Left lobe of liver (tissue), 2 donors: ENCODE results near the gene MCM8. TPM values are rescaled to one million over a fixed set of nuclear protein-coding genes. Genes with fewer than 3 reads are reported as not detected.

Experiments used
- ATAC-seq: fragments of 200-7000 bp; cut with Tn5 transposase; one replicate; pipeline ENCODE4 v1.9.1; 2020; ENCODE audit warnings: mild to moderate bottlenecking, moderate library complexity
- DNase-seq: peaks from one replicate; pipeline ENCODE4 v3.0.0-alpha.2; 2020; ENCODE audit warnings: low spot score
- total RNA-seq: library from RNA; stranded (reverse); gene quantifications from one replicate; pipeline ENCODE4 v1.2.1, GENCODE V29; 2021
- donor health status: DM: no; HTN: no; CAD: no; lungs with moderate emphysema.
- donor health status: DM: no; HTN: yes; CAD: no.

The MCM8 gene
- total RNA-seq, 1 donor from 2014 or later: 1.4 TPM

DNA sequence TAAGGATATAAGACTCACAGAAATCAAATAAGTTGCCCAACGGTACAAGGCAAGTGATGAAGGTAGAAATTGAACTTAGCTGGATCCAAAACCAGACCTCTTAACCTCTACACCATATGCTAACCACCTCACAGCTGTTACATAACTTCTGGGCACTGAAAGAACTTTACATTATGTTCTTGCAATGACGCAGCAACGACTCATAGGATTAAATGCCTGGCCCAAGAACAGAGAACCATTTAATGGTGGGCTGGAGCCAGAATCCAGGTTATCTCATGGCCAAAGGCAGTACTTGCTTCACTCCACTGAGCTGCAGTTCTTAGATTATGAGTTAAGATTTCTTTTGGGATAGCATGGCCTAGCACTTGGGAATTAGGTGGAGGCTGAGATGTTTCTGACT, 4.5 kb upstream of the MCM8 start:
- no peak for DNase-seq

DNA sequence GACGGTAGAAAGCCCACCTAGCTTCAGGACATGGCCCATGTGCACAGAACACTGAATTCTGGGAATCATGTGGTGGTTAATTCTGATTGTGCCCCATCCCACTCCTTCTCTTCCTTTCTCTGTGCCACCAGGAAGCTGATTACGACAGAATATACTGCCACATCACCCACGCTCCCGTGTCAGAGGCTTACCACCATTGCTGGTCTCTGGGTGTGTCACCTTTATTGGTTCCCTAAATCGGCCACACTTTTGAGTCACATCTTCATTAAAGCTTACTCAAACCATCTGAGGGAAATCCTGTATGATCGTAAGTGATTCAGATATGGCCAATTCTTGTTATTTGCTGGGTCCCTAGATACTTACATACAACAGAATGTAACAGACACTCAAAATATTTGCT, 3.2 kb upstream of the MCM8 start:
- no peak for ATAC-seq
- DNase-seq: no peak

More for the DNA sequence above, 4.5 kb upstream of the MCM8 start:
- no peak for ATAC-seq

DNA sequence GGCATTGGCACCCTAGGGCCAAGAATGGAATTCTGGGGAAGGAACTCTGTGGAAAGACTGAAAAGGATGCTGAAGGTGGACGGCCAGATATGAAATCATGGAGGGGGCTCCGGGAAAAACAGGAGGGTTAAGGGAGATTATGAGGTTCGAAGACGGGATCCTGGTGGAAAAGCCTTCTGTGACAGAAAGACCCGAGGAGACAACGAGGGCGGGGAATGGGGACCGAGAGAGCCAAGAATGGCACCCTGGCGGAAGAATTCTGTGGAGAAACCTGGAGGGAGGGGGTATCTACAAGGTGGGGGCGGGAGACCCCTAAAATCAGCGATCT, 545 bp upstream of the MCM8 start:
- ATAC-seq (no peak), DNase-seq (no peak)

DNA sequence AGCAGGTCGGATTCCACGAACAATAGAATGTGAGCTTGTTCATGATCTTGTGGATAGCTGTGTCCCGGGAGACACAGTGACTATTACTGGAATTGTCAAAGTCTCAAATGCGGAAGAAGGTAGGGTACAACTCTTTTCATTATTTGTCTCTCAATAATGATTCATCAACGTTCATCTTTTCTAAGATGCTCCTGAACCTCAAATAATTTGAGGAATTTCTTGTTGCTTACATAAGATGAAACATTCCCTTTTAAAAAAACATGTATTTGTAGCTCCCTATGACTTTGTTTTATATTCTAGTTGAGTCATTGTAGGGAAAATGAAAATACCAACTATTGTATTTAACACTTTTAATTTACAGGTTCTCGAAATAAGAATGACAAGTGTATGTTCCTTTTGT, 17.0 kb downstream of the MCM8 start:
- ATAC-seq (no peak), DNase-seq (no peak)

DNA sequence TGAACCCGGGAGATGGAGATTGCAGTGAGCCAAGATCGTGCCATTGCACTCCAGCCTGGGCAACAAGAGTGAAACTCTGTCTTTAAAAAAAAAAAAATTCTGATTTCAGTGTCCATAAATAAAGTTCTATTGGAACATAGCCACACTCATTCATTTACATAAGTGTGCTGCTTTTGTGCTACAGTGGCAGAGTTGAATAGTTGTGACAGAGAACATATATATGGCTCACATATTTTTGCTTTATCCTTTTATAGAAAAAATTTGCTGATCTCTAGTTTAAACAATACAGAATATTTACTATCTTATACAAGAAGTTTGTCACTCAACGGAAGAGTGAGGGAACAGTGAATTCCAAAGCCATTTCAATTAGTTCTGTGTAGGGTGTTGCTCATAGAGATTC, 18.0 kb downstream of the MCM8 start:
- DNase-seq (no peak), ATAC-seq (no peak)

DNA sequence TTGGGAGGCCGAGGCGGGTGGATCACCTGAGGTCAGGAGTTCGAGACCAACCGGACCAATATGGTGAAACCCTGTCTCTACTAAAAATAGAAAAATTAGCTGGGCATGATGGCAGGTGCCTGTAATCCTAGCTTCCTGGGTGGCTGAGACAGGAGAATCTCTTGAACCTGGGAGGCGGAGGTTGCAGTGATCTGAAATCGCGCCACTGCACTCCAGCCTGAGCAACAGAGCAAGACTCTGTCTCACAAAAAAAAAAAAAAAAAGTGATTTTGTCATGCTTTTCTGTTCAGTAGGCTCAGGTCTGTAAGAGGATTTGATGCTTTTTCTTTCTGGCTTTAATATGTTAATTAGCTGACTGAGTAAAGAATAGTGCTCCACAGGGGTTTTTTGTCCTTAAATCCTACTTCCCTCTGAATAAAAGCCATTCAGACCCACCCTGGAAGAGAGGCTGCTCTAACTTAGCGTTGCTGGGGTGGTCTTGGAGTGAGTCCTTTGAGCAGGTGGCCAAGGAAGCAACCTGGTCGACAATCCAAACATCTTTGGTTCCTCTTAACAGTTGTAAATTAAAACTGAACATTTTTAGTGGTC, 19.0 kb downstream of the MCM8 start:
- DNase-seq (no peak), ATAC-seq (no peak)

DNA sequence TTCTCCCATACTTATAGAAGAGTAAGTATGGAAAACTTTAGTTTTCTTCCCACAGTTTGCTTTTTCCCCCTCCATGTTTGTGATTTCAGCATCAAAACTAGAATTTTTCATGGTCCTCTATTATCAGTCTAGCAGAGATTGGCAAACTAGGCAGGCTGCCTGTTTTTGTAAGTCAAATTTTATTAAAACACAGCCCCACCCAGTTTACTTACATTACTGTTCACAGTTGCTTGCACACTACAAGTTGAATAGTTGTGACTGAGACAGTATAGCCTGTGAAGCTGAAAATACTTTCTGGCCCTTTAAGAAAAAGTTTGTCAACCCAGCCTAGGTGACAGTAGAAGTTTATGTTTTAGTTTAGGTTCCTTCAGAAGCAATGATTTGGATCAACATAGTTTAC, 19.5 kb downstream of the MCM8 start:
- DNase-seq (no peak), ATAC-seq (no peak)

DNA sequence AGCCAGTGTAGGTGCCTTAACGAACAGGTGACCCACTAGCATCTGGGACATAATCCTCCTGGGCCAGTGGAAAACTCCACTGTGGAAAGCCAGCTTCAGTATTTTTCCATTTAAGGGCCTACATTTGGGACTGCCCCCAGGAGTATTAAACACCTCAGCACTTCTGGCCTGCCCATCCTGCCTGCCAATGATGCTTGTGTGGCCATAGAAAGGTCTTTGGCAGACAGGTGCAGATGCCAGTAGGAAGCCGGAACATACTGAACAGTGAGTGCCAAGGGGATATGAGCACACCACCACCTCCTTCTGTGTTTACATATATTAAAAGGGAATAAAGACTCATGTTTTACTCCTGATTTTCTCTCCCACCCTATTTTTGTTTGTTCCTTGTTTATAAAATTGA, 19.9 kb downstream of the MCM8 start:
- ATAC-seq: no peak

DNA sequence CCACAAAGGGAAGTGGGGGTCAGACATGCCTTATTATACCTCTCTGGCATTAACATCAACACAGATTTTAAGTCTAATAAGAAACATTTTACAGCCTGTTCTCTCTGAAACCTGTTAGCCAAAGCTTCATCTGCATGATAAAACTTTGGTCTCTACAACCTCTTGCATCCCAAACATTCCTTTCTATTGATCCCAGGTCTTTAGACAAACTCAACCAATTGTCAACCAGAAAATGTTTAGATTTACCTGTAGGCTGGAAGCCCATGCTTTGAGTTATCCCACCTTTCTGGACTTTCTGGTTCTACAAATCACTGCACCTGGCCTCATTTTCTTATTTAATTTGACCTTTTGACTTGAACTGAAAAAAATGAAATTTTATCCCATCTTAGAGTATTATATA, 20.8 kb downstream of the MCM8 start:
- ATAC-seq (no peak), DNase-seq (no peak)

More for the DNA sequence above, 19.9 kb downstream of the MCM8 start:
- no peak for DNase-seq

DNA sequence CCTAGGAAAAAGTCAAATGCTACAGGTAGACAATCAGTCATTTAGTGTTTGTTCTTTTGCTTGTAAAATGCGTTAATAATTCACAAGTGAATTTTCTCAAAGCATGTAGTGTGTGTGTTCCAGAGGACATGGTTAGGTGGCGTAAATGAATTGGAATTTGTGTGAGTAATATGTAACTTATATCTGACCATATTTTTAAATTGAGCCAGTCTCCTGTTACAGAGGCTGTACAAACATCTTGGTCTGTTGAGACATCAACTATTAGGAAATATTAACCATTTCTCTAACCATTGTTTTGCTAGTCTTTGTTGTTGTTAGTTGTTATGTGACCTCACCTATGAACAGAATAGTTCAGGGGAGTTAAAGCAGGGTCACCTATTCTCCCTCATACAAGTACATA, 22.7 kb downstream of the MCM8 start:
- ATAC-seq (no peak), DNase-seq (no peak)

DNA sequence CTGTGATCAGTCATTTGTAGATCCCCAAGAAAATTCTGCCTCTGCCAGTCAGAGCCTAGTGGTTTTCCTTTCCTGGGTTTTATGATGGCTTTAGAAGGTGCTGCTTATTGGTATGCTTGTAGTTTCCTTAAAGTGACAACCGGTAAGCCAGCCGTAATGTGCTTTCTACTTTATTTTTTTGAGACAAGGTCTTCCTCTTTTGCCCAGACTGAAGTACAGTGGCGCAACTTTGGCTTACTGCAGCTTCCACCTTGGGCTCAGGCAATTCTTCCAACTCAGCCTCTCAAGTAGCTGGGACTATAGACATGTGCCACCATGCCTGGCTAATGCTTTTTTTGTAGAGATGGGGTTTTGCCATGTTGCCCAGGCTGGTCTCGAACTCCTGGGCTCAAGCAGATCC, 23.5 kb downstream of the MCM8 start:
- no peak for ATAC-seq
- no peak for DNase-seq

DNA sequence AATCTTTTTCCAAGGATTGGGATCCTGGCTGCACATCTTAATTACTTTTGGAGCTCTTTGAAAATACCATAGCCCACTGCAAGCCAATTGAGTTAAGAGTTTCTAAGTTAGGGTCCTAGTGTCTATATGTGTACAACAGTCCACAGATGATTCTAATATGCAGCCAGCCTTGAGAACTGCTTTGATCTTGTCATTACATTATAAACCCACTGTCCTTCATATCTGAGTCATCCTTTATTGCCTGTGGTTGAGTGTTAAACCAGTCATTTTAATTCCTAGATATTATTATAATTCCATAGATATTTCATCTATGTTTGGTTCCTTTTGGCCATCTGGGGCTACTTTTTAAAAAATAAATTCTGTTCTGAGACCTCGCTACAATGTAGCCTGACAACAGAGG, 24.1 kb downstream of the MCM8 start:
- ATAC-seq (no peak), DNase-seq (no peak)

DNA sequence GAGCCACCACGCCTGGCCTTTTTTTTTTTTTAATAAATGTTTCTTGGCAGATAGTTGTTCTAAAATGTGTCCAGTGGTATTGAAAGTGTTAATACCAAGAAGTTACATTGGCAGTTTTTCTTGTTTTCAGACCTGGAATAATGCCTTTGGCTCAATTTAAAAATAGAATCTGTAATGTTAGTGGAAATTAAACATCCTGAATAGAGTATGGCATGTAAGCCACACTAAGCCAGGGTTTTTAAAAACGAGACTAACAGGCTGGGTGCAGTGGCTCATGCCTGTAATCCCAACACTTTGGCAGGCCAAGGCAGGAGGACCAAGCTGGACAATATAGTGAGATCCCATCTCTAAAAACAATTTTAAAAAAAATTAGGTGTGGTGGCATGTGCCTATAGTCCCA, 25.3 kb downstream of the MCM8 start:
- ATAC-seq: no peak
- no peak for DNase-seq

DNA sequence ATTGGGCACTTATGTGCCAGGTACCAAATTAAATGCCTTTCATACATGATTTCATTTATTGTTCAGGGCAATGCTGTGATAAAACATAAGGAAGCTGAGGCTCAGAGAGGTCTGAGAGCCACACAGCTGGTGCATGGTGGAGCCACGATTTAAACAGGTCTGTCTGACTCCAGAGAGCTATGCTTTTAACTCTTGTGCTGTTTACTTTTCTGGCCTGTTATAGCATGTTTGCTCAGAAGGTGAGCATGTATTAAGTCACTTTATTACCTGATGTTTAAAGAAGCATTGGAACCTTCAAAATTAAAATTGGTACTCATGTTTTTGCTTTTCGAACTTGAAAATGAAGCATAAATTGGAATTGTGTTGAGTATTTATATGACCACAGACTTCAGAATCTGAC, 26.8 kb downstream of the MCM8 start:
- ATAC-seq (no peak), DNase-seq (no peak)

DNA sequence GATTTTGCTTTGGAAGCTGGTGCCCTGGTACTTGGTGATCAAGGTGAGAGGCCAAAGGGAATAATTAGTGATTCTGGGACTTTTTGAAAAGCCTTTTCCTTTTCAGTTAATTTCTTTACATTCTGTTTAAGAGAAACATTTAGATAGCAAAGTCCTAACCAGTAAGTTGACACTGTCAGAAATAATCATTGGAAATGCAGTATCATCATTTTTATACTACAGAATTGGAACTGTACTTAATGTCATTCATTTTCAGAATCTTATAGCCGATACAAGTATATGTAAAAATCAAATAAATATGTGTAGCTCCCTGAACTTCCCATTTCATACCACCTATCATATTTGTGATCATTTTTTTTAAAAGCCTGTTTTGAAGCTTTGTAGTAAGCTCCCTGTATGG, 27.5 kb downstream of the MCM8 start:
- DNase-seq: no peak
- no peak for ATAC-seq

DNA sequence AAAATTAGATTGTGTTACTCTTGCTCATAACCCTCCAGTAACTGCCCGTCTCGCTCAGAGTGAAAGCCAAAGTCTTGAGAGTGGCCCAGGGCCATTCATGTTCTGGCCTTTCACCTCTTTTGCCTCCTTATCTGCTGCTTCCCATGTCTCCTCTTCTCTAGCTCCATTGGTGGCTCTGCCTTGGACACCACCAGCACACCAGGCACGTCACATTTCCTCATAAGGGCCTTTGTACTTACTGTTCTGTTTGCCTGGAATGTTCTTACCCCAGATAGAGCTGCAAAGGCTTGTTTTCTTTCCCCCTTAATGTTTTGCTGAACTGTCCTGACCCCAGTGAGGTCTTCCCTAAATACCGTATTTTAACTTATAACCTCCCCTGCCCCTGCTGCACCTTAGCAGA, 29.3 kb downstream of the MCM8 start:
- DNase-seq (no peak), ATAC-seq (peak; percentile 46)

DNA sequence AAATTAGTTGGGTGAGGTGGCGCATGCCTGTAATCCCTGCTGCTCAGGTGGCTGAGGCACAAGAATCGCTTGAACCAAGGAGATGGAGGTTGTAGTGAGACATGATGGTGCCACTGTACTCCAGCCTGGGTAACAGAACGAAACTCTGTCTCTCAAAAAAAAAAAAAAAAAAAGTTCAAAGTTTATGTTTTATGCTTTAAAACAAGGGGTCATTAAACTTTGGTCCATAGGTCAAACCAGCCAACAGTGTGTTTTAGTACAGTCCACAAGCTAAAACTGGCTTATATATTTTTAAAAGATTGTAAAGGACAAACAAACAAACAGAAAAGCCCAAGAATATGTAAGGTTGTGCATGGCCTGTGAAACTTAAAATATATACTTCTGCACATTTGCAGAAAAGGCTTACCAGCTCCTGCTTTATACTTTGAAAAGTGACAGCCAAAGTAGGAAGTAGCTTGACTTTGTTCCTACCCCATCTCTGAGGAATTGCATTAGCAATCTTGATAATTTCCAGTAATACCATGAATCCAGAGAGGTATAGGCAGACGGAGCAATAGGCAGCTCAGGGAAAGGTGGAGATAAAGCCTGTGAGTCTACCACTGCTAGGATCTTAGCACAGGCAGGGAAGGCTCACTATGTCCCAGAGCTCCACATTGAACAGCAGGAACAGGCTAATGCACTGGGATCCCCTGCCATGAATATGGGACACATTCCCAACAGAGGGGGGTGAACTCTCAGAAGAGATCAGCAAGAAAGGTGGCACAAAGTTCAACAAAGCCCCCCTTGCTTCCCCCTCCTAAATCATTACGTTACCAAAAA, 30.5 kb downstream of the MCM8 start:
- no peak for DNase-seq

DNA sequence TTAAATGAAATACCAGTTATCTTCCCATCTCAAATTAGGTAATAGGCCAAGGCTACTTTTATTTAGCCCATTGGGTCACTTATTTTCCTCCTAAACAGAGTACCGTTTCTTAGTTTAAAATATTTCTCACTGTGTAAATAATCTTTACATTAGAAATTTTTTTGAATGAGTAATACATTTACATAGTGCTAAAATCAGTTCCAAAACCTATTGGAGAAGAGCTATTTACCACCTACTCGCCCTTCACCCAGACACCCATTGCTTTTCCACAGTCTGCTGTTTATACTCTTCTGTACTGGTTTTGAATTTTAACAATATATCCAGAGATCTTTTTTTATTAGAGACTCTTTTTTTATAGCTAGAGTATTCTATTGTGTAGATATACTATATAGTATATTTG, 36.9 kb downstream of the MCM8 start:
- DNase-seq (no peak), ATAC-seq (no peak)

More for the DNA sequence above, 30.5 kb downstream of the MCM8 start:
- peak; percentile 79 for ATAC-seq

DNA sequence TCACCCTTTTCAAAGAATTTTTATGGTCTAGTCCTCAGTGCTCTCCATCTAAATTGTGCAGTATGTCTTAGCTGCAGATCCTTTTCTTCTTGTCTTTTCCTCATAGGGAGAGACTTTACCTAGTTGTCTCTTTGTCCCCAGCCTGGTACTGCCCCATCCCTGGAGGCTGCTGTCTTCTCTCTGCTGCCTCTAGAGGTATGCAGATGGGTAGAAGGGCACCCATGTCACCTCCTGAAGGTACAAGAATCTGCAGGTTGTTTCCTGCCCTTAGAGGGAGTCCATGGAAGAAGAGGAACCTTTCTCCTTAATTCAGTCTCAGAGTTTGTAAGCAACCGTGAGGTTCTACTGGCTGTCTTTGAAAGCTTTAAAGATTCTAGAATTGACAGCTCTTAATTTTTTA, 39.1 kb downstream of the MCM8 start:
- DNase-seq: no peak
- ATAC-seq: no peak

DNA sequence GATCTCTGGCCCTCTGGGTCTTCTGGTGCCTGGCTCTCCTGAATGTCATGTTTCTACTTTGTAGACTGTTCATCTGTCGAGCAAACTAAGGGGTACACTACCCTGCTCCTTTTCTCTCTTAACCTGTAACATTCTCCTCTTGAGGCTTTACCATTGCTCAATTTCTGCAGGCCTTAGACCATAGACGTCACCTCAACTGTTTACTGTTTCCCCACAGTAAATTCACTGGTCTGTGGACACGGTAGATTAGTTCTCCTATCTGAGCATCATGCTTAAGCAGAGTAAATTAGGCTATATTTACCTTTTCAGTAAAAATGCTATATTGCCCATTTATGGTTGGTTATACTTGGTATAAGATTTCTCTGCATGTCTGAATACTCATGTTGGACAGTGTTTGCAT, 40.5 kb downstream of the MCM8 start:
- DNase-seq (no peak), ATAC-seq (no peak)

DNA sequence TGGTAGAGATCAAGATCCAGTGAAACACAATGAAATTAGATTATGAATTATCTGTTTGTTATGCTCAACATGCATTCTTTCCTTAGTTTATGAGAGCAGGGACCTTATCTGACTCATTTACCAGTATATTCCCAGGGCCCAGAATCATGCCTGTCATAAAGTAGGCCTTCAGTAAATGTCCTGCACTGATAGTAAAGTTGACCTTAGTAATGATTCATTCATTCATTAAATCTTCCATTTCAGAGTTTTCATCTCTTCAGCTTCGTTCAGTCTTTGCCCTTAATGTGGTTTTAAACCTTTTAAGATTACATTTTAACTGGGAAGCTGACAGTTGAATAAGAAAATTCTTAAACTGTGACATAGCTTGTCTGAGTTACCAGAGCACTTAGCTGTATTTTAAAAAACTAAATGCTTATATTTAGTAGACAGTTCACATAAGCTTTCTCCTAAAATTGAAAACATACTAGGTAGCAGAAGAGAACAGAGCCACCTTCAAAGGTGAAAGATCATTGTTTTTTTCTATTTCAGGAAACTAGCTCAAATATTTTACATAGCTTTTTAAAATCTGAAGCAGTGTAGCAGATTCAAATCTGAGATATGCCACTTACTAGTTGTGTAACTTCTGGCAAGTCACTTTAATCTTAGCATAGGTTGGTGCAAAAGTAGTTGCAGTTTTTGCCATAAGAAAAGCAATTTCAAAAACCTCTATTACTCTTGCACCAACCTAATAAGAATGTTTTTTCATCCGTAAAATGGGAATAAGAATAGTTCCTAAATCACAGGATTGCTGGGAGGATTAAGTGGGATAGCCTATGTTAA, 41.4 kb downstream of the MCM8 start:
- DNase-seq (no peak), ATAC-seq (no peak)

DNA sequence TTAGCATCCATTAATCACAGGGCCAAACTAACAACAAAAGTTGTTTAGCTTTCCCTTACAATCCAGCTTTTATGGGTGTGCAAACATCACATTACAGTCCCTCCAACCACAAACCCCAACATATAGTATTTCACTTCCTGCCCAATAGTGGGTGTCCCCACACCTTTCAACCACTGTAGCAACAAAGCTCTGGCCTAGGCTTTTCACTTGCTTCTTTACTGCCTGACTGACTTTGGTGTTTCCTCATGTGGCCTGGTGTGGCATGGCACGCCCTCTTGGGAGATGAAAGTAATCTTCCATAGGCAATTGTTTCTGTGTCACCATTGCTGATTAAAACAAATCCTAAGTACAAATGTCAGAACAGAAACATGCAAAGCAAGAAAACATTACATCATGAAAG, 46.3 kb downstream of the MCM8 start:
- DNase-seq (no peak), ATAC-seq (no peak)
